Activated CD4-positive, alpha-beta T cell treated with anti-CD3 and anti-CD28 coated beads for 36 hours (primary cell): Measurements from ENCODE around the gene GALNT4. TPM values are rescaled to one million over a fixed set of nuclear protein-coding genes. Genes with fewer than 3 reads are reported as not detected.

ENCODE experiments used
- ATAC-seq: fragments of 200-7000 bp; cut with Tn5 transposase; one replicate; pipeline ENCODE4 v1.10.0; 2021; ENCODE audit warnings: mild to moderate bottlenecking, moderate library complexity
- CTCF ChIA-PET: fragments of 350-600 bp; sonication (Branson Sonifier 250); formaldehyde crosslinking; loops from one replicate; lab custom pipeline; 2021; ENCODE audit warnings: antibody characterized with exemption; lab: Charles Lee
- POLR2A ChIA-PET: fragments of 350-600 bp; sonication (Branson Sonifier 250); formaldehyde crosslinking; loops from one replicate; lab custom pipeline; 2021; ENCODE audit warnings: antibody characterized with exemption, inconsistent platforms; lab: Charles Lee
- DNase-seq: peaks from one replicate; pipeline ENCODE4 v3.0.0-alpha.2; 2020
- H3K27ac Mint-ChIP-seq: one replicate; pipeline ENCODE4 v1.8.0; 2021; ENCODE audit warnings: mixed read lengths
- H3K27me3 Mint-ChIP-seq: one replicate; pipeline ENCODE4 v1.8.0; 2021; ENCODE audit warnings: mixed read lengths
- H3K36me3 Mint-ChIP-seq: one replicate; pipeline ENCODE4 v1.8.0; 2021; ENCODE audit warnings: low read depth, mixed read lengths
- H3K4me1 Mint-ChIP-seq: one replicate; pipeline ENCODE4 v1.8.0; 2021; ENCODE audit warnings: mixed read lengths
- H3K4me3 Mint-ChIP-seq: one replicate; pipeline ENCODE4 v1.8.0; 2021; ENCODE audit warnings: mild to moderate bottlenecking, moderate library complexity, mixed read lengths
- H3K9me3 Mint-ChIP-seq: one replicate; pipeline ENCODE4 v1.8.0; 2021; ENCODE audit warnings: low read depth, mixed read lengths
- intact Hi-C, 2 experiments: fragments of 100-400 bp; cut with DNase I in 1 of 2; cut with micrococcal nuclease in 1 of 2; formaldehyde crosslinking; loops; one replicate each; pipeline versions ENCODE4 v1.14.2 to v1.15.1; 2022 to 2024; cut with DNase I, micrococcal nuclease
- total RNA-seq, 2 experiments: library from RNA; stranded (reverse); gene quantifications; one replicate each; pipeline ENCODE4 v1.2.3, GENCODE V29; 2021

Gene GALNT4
- total RNA-seq, 2 experiments from 2014 or later = 3.0 to 4.6 TPM

GRCh38 chr12:89551747-89552146 lies 27.2 kb upstream of the GALNT4 start:
- no peak for ATAC-seq
- Mint-ChIP-seq H3K36me3 (no peaks in the 10 kb centered on the region), H3K27ac (no peak overlapping the region), H3K27me3 (no peaks in the 10 kb centered on the region), H3K4me1 (no peaks in the 10 kb centered on the region), H3K4me3 (no peak overlapping the region), H3K9me3 (no peaks in the 10 kb centered on the region)
- DNase-seq = no peak
- ChIA-PET CTCF (interaction anchor here (0.6 to 2.7 kb wide), 2 partner anchors 8 to 706 kb away, joined by 3 to 13 read pairs; no protein-coding TSS in a partner anchor), POLR2A (no interaction called here)
- intact Hi-C loops = no loop called here

- Mint-ChIP-seq H3K9me3 (no peaks in the 10 kb centered on the region), H3K27me3 (peaks cover 3% of the 10 kb centered on the region), H3K36me3 (no peaks in the 10 kb centered on the region), H3K4me1 (peaks cover 4% of the 10 kb centered on the region), H3K4me3 (no peak overlapping the region), H3K27ac (no peak overlapping the region)
- intact Hi-C loops = loop anchor here (10.0 kb wide), 1 partner anchor 708 kb away; no protein-coding TSS in a partner anchor
- ATAC-seq (no peak), DNase-seq (no peak)
- POLR2A ChIA-PET = no interaction called here
- CTCF ChIA-PET = interaction anchor here (0.6 to 1.0 kb wide), 3 partner anchors 553 to 967 kb away, joined by 3 read pairs; partner anchors contain the start of gene KITLG
Measured at GRCh38 chr12:89547101-89547500, 22.5 kb upstream of the GALNT4 start.

DNA sequence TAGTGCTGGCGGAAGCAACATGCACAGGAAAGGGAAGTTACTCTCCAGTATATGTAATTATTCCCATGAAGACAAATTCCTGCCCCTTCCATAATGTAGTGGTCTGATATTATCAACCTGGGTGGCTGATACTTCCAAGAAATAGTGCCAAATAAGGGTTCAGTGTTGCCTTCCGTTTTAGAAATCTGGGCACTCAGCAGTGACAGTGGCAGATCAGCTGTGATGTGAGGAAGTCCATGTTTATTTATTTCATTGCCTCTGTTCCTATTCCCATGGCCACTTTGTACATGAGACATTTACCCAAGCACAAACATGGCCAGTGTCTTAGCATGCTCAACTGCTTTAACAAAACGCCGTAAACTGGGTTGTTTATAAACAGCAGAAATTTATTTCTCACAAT lies 21.6 kb upstream of the GALNT4 start:
- Mint-ChIP-seq H3K9me3 (no peaks in the 10 kb centered on the region), H3K27me3 (peaks cover 3% of the 10 kb centered on the region), H3K27ac (no peak overlapping the region), H3K4me3 (no peak overlapping the region), H3K4me1 (peaks cover 4% of the 10 kb centered on the region), H3K36me3 (no peaks in the 10 kb centered on the region)
- ATAC-seq (no peak), DNase-seq (no peak)
- intact Hi-C loops = loop anchor here (10.0 kb wide), 1 partner anchor 709 kb away; no protein-coding TSS in a partner anchor
- CTCF ChIA-PET = no interaction called here
- POLR2A ChIA-PET = no interaction called here

DNA sequence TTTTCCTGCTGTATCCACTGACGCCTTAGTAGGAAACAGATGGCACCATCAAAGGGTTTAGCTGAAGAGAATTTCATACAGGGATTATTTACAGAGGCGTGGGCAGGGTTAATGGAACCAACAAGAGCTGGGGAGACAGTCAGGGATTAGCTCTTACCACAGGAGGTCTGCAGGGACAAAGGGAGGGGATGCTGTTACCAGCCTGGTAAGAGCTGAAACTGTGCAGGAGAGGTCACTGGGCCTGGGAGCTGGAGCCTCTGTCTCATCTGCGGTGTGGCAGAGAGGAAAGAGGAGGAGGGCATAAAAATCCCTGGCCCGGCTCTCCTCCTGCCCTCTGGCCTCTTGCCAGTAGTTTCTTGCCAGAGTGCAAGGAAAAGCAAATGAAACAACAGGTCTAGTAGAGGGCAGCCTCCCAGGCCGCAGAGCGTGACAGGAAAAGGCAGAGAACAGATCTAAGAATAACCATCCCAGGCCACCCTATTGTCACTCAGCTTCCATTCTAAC lies 20.1 kb upstream of the GALNT4 start:
- POLR2A ChIA-PET = interaction anchor here (0.6 kb wide), 1 partner anchor 784 kb away, joined by 3 read pairs; no protein-coding TSS in a partner anchor
- Mint-ChIP-seq H3K4me3 (no peak overlapping the region), H3K36me3 (no peaks in the 10 kb centered on the region), H3K9me3 (no peaks in the 10 kb centered on the region), H3K4me1 (peaks cover 4% of the 10 kb centered on the region), H3K27ac (no peak overlapping the region), H3K27me3 (peaks cover 3% of the 10 kb centered on the region)
- DNase-seq (no peak), ATAC-seq (no peak)
- intact Hi-C loops = loop anchor here (5.0 to 10.0 kb wide), 4 partner anchors 618 to 1398 kb away; no protein-coding TSS in a partner anchor
- CTCF ChIA-PET = interaction anchor here (0.6 to 2.8 kb wide), 21 partner anchors 8 to 1012 kb away, joined by 3 to 21 read pairs (median 4); partner anchors contain the start of genes ATP2B1 and GALNT4

- ChIA-PET POLR2A (no interaction called here), CTCF (interaction anchor here (0.7 to 2.8 kb wide), 29 partner anchors 8 to 1151 kb away, joined by 3 to 21 read pairs (median 4); partner anchors contain the start of genes ATP2B1 and GALNT4)
- H3K27me3 Mint-ChIP-seq = peaks cover 3% of the 10 kb centered on the region
- no peak for DNase-seq
- H3K36me3 Mint-ChIP-seq = no peaks in the 10 kb centered on the region
- intact Hi-C loops = loop anchor here (5.0 to 10.0 kb wide), 4 partner anchors 618 to 1398 kb away; no protein-coding TSS in a partner anchor
- no peak overlapping the region for H3K4me3 Mint-ChIP-seq
- H3K27ac Mint-ChIP-seq = no peak overlapping the region
- H3K9me3 Mint-ChIP-seq = no peaks in the 10 kb centered on the region
- peaks cover 4% of the 10 kb centered on the region for H3K4me1 Mint-ChIP-seq
- no peak for ATAC-seq
Measured at GRCh38 chr12:89544022-89544421, 19.4 kb upstream of the GALNT4 start.

DNA sequence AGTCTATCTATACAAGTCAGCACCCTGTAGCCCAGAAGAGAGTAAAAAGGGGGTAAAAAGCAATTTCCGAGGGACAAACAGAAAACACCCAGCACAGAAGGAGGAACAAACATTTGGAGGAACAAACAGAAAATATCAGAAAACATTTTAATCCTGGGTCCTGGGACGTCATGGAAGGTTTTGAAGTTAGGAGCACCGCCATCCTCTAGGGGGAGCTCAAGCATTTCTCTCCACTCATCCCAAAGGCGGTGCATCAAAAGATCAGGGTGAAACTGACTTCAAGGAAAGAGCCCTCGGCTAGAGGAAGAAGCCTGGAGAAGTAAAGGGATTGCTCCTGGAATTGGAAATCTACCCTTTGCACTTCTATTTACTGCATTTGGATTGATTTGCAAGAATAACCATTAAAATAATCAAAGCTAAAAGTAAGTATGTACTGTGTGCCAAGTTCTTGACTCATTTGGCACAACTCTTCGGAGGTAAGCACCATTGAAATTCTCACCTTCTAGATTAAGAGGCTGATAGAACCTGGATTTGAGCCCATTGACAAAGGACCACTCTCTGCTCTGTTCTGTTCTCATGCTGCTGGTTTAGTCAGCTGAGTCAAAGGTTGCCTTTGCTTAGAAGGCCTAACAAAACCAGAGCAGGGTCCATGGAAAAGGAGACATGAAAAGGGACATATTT lies 18.5 kb upstream of the GALNT4 start:
- Mint-ChIP-seq H3K27me3 (peaks cover 3% of the 10 kb centered on the region), H3K9me3 (no peaks in the 10 kb centered on the region), H3K4me3 (no peak overlapping the region), H3K4me1 (peaks cover 4% of the 10 kb centered on the region), H3K27ac (no peak overlapping the region), H3K36me3 (no peaks in the 10 kb centered on the region)
- peak; percentile 87 for ATAC-seq
- DNase-seq = peak; percentile 77
- intact Hi-C loops = loop anchor here (1.0 to 10.0 kb wide), 10 partner anchors 166 to 1416 kb away; no protein-coding TSS in a partner anchor
- ChIA-PET CTCF (interaction anchor here (0.6 to 2.8 kb wide), 37 partner anchors 9 to 1152 kb away, joined by 3 to 21 read pairs (median 3); partner anchors contain the start of gene GALNT4), POLR2A (no interaction called here)

GRCh38 chr12:89542236-89542635 lies 17.6 kb upstream of the GALNT4 start:
- ChIA-PET POLR2A (no interaction called here), CTCF (interaction anchor here (0.6 to 2.8 kb wide), 10 partner anchors 9 to 561 kb away, joined by 3 to 21 read pairs (median 3); no protein-coding TSS in a partner anchor)
- no peaks in the 10 kb centered on the region for H3K9me3 Mint-ChIP-seq
- ATAC-seq (no peak), DNase-seq (no peak)
- H3K27me3 Mint-ChIP-seq = peaks cover 3% of the 10 kb centered on the region
- no peaks in the 10 kb centered on the region for H3K36me3 Mint-ChIP-seq
- no peak overlapping the region for H3K27ac Mint-ChIP-seq
- no peak overlapping the region for H3K4me3 Mint-ChIP-seq
- peaks cover 4% of the 10 kb centered on the region for H3K4me1 Mint-ChIP-seq
- intact Hi-C loops = loop anchor here (2.0 to 10.0 kb wide), 7 partner anchors 561 to 1417 kb away; no protein-coding TSS in a partner anchor

DNA sequence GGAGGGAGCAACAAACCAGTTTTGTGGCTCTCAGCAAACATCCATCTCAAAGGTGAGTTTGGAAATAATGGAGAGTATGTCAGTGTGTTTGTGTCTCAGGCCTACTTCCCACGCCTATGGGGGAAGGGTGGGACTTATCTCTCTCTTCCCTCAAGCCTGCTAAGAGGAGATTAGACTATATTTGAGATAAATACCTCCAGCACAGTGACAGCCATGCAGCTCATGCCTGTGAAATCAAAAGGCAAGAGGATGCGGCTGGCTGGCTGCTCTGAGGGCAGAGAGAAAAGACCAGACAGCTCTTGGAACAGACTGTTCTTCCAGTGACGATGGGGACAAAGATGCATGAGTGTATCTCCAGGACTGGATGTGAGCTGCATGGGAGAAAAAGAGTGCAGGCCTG lies 16.0 kb upstream of the GALNT4 start:
- H3K27me3 Mint-ChIP-seq = no peaks in the 10 kb centered on the region
- intact Hi-C loops = loop anchor here (5.0 to 10.0 kb wide), 4 partner anchors 622 to 1402 kb away; no protein-coding TSS in a partner anchor
- CTCF ChIA-PET = no interaction called here
- no peak for ATAC-seq
- no peak overlapping the region for H3K27ac Mint-ChIP-seq
- H3K9me3 Mint-ChIP-seq = no peaks in the 10 kb centered on the region
- no peak overlapping the region for H3K4me3 Mint-ChIP-seq
- POLR2A ChIA-PET = no interaction called here
- no peaks in the 10 kb centered on the region for H3K36me3 Mint-ChIP-seq
- no peak for DNase-seq
- H3K4me1 Mint-ChIP-seq = peaks cover 4% of the 10 kb centered on the region

GRCh38 chr12:89539426-89540223 lies 15.0 kb upstream of the GALNT4 start:
- DNase-seq (no peak), ATAC-seq (no peak)
- CTCF ChIA-PET = interaction anchor here (0.6 to 0.7 kb wide), 2 partner anchors 43 to 68 kb away, joined by 3 to 4 read pairs; no protein-coding TSS in a partner anchor
- Mint-ChIP-seq H3K4me3 (no peak overlapping the region), H3K27ac (no peak overlapping the region), H3K27me3 (no peaks in the 10 kb centered on the region), H3K9me3 (no peaks in the 10 kb centered on the region), H3K36me3 (no peaks in the 10 kb centered on the region), H3K4me1 (peaks cover 4% of the 10 kb centered on the region)
- intact Hi-C loops = loop anchor here (5.0 to 10.0 kb wide), 4 partner anchors 623 to 1403 kb away; no protein-coding TSS in a partner anchor
- POLR2A ChIA-PET = no interaction called here

DNA sequence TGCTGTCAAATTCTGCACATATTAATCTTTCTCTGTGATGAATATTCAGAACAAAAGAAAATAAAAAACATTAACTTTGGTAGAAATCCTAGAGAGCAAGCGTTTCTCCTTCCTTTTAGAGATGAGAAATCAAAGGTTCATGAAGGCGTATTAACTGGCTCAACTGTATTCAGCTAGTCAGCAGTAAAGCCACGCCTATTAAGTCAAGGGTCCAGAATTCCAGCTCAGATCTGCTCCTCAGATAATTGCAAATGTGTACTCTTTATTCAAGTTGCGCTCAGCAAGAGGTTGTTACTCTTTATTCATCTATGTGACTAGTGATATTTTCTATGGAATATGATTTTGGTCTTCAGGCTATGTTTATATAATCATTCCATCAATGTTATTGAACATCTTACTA lies 14.3 kb upstream of the GALNT4 start:
- DNase-seq = no peak
- Mint-ChIP-seq H3K27me3 (no peaks in the 10 kb centered on the region), H3K4me3 (no peak overlapping the region), H3K36me3 (no peaks in the 10 kb centered on the region), H3K9me3 (no peaks in the 10 kb centered on the region), H3K27ac (no peak overlapping the region), H3K4me1 (peaks cover 4% of the 10 kb centered on the region)
- CTCF ChIA-PET = interaction anchor here (0.6 to 0.7 kb wide), 3 partner anchors 44 to 449 kb away, joined by 3 to 4 read pairs (median 3); no protein-coding TSS in a partner anchor
- POLR2A ChIA-PET = no interaction called here
- no peak for ATAC-seq
- intact Hi-C loops = no loop called here

DNA sequence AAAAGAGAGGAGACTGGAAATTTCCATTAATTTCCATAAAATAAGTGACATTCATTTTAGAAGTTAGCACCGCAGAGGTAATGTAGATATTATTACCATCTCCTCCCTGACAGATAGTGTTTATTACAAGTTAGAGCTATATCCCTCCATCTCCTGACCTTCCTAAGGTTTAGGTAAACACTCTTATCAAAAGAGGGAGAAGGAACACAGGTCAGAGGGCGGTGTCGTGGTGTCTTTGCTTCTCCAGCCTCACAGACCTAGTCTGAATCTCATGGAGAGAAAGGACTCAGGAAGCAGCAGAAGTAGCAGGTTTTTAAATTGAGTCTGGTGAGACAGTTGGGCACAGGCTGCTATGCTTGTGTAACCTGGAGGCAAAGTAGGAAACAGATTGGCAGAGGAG lies 12.8 kb upstream of the GALNT4 start:
- intact Hi-C loops = no loop called here
- H3K9me3 Mint-ChIP-seq = no peaks in the 10 kb centered on the region
- DNase-seq (no peak), ATAC-seq (no peak)
- H3K27me3 Mint-ChIP-seq = no peaks in the 10 kb centered on the region
- H3K27ac Mint-ChIP-seq = no peak overlapping the region
- no peaks in the 10 kb centered on the region for H3K36me3 Mint-ChIP-seq
- POLR2A ChIA-PET = no interaction called here
- H3K4me1 Mint-ChIP-seq = no peaks in the 10 kb centered on the region
- CTCF ChIA-PET = interaction anchor here (0.8 kb wide), 1 partner anchor 109 kb away, joined by 4 read pairs; no protein-coding TSS in a partner anchor
- H3K4me3 Mint-ChIP-seq = no peak overlapping the region
